Astrocyte (in vitro differentiated cells and primary cell): Measurements from ENCODE around the gene MSL1. TPM values are rescaled to one million over a fixed set of nuclear protein-coding genes. Genes with fewer than 3 reads are reported as not detected.
A peak's percentile ranks its signal among the peaks of the same experiment; 100 is the strongest.

Source experiments
- DNase-seq: peaks from one replicate; pipeline ENCODE4 v3.0.0-alpha.2; 2010; ENCODE audit warnings: low read depth
- FAIRE-seq: peaks from 2 replicates; lab custom pipeline; 2011; peaks lifted over from hg19 to GRCh38; lab: Jason Lieb, UNC
- H2AFZ ChIP-seq: 2 replicates; pipeline ENCODE4 v1.6.0; 2012; ENCODE audit warnings: low read depth, low read length, inconsistent platforms
- H3K27ac ChIP-seq: 2 replicates; pipeline ENCODE4 v1.5.1; 2011; ENCODE audit warnings: low read depth, low read length, inconsistent platforms
- H3K27me3 ChIP-seq: 2 replicates; pipeline ENCODE4 v1.6.0; 2011; ENCODE audit warnings: low read length, inconsistent platforms; ENCODE audit not compliant: insufficient read depth
- H3K36me3 ChIP-seq: 2 replicates; pipeline ENCODE4 v1.5.1; 2011; ENCODE audit warnings: low read length, inconsistent platforms; ENCODE audit not compliant: insufficient read depth
- H3K4me1 ChIP-seq: 2 replicates; pipeline ENCODE4 v1.5.1; 2011; ENCODE audit warnings: low read length, inconsistent platforms; ENCODE audit not compliant: insufficient read depth
- H3K4me2 ChIP-seq: 2 replicates; pipeline ENCODE4 v1.6.0; 2012; ENCODE audit warnings: low read length, inconsistent platforms
- H3K4me3 ChIP-seq: 2 replicates; pipeline ENCODE4 v1.5.1; 2011; ENCODE audit warnings: low read depth, mild to moderate bottlenecking, low read length, inconsistent platforms; ENCODE audit not compliant: insufficient read depth
- H3K79me2 ChIP-seq: 2 replicates; pipeline ENCODE4 v1.6.0; 2012; ENCODE audit warnings: mild to moderate bottlenecking, low read length, inconsistent platforms; ENCODE audit not compliant: insufficient read depth
- H3K9ac ChIP-seq: 2 replicates; pipeline ENCODE4 v1.6.0; 2012; ENCODE audit warnings: mild to moderate bottlenecking, low read length, inconsistent platforms
- H3K9me3 ChIP-seq: 2 replicates; pipeline ENCODE4 v1.5.1; 2012; ENCODE audit warnings: low read depth, mild to moderate bottlenecking, low read length, inconsistent platforms; ENCODE audit not compliant: insufficient read depth
- H4K20me1 ChIP-seq: 2 replicates; pipeline ENCODE4 v1.6.0; 2012; ENCODE audit warnings: low read length, inconsistent platforms; ENCODE audit not compliant: insufficient read depth
- H3K27ac Mint-ChIP-seq: one replicate; pipeline ENCODE4 v1.8.0; 2021; ENCODE audit warnings: mild to moderate bottlenecking, mixed read lengths; ENCODE audit not compliant: unreplicated experiment
- H3K27me3 Mint-ChIP-seq: one replicate; pipeline ENCODE4 v1.8.0; 2021; ENCODE audit warnings: low read depth, mixed read lengths; ENCODE audit not compliant: unreplicated experiment
- H3K36me3 Mint-ChIP-seq: one replicate; pipeline ENCODE4 v1.8.0; 2021; ENCODE audit warnings: low read depth, mixed read lengths; ENCODE audit not compliant: unreplicated experiment
- H3K4me1 Mint-ChIP-seq: one replicate; pipeline ENCODE4 v1.8.0; 2021; ENCODE audit warnings: low read depth, mixed read lengths; ENCODE audit not compliant: unreplicated experiment
- H3K4me3 Mint-ChIP-seq: one replicate; pipeline ENCODE4 v1.8.0; 2021; ENCODE audit warnings: mild to moderate bottlenecking, moderate library complexity, mixed read lengths; ENCODE audit not compliant: unreplicated experiment
- H3K9me3 Mint-ChIP-seq: one replicate; pipeline ENCODE4 v1.8.0; 2021; ENCODE audit warnings: mild to moderate bottlenecking, mixed read lengths; ENCODE audit not compliant: unreplicated experiment
- CTCF ChIP-seq: IDR thresholded peaks from 2 replicates; pipeline ENCODE4 v1.5.1; 2011; ENCODE audit warnings: low read depth, mild to moderate bottlenecking, inconsistent platforms, low read length, moderate library complexity; ENCODE audit not compliant: insufficient read depth
- EZH2 ChIP-seq: IDR thresholded peaks from 2 replicates; pipeline ENCODE4 v1.6.1; 2012; ENCODE audit warnings: mild to moderate bottlenecking, low read length, inconsistent platforms; ENCODE audit not compliant: insufficient read depth
- total RNA-seq: library from RNA; stranded (reverse); gene quantifications from 2 replicates; pipeline ENCODE4 v1.2.1, GENCODE V29; 2021

The MSL1 gene
- total RNA-seq, 1 donor from 2014 or later: 81.9 TPM

GRCh38 chr17:40124279-40125141, 2.7 kb downstream of the MSL1 start:
- Histone ChIP-seq H3K4me2 (peak overlapping the region; percentile 93), H3K4me1 (peaks cover 11% of the 10 kb centered on the region), H3K27me3 (no peaks in the 10 kb centered on the region), H3K36me3 (peaks cover 22% of the 10 kb centered on the region), H3K4me3 (peak overlapping the region; percentile 84), H2AFZ (no peak overlapping the region), H3K9ac (peak overlapping the region; percentile 89), H3K9me3 (no peaks in the 10 kb centered on the region), H3K27ac (no peak overlapping the region), H3K79me2 (peaks cover 82% of the 10 kb centered on the region), H4K20me1 (peaks cover 47% of the 10 kb centered on the region)
- H3K4me1 Mint-ChIP-seq: peaks cover 11% of the 10 kb centered on the region
- peak; percentile 44 for DNase-seq
- H3K36me3 Mint-ChIP-seq: peaks cover 6% of the 10 kb centered on the region
- H3K9me3 Mint-ChIP-seq: no peaks in the 10 kb centered on the region
- peak overlapping the region; percentile 95 for H3K4me3 Mint-ChIP-seq
- H3K27me3 Mint-ChIP-seq: no peaks in the 10 kb centered on the region
- TF ChIP-seq CTCF (no peak), EZH2 (no peak)
- FAIRE-seq: no peak
- no peak overlapping the region for H3K27ac Mint-ChIP-seq

GRCh38 chr17:40129498-40129897, 7.7 kb downstream of the MSL1 start:
- Mint-ChIP-seq H3K27me3 (no peaks in the 10 kb centered on the region), H3K4me3 (no peak overlapping the region), H3K27ac (peak overlapping the region; percentile 53), H3K36me3 (peaks cover 39% of the 10 kb centered on the region), H3K4me1 (peaks cover 16% of the 10 kb centered on the region), H3K9me3 (no peaks in the 10 kb centered on the region)
- H2AFZ ChIP-seq: no peak overlapping the region
- DNase-seq (no peak), FAIRE-seq (no peak)
- no peaks in the 10 kb centered on the region for H3K27me3 ChIP-seq
- H3K4me3 ChIP-seq: no peak overlapping the region
- no peak overlapping the region for H3K9ac ChIP-seq
- H3K79me2 ChIP-seq: peaks cover 74% of the 10 kb centered on the region
- H3K4me1 ChIP-seq: peaks cover 5% of the 10 kb centered on the region
- no peak overlapping the region for H3K27ac ChIP-seq
- H3K36me3 ChIP-seq: peaks cover 69% of the 10 kb centered on the region
- no peaks in the 10 kb centered on the region for H3K9me3 ChIP-seq
- peaks cover 54% of the 10 kb centered on the region for H4K20me1 ChIP-seq
- no peak overlapping the region for H3K4me2 ChIP-seq
- TF ChIP-seq EZH2 (no peak), CTCF (no peak)
